Measurements from ENCODE around the gene C12orf43.

DNA sequence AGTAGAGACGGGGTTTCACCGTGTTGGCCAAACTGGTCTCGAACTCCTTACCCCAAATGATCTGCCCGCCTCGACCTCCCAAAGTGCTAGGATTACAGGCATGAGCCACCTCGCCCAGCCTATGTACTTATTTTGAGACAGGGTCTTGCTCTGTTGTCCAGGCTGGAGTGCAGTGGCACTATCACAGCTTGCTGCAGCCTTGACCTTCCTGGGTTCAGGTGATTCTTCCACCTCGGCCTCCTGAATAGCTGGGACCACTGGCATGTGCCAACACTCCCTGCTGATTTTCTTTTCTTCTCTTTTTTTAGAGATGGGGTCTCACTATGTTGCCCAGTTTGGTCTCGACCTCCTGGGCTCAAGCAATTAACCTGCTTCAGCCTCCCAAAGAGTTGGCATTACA lies 52.0 kb downstream of the C12orf43 start:
- TF ChIP-seq, protein P1, sequence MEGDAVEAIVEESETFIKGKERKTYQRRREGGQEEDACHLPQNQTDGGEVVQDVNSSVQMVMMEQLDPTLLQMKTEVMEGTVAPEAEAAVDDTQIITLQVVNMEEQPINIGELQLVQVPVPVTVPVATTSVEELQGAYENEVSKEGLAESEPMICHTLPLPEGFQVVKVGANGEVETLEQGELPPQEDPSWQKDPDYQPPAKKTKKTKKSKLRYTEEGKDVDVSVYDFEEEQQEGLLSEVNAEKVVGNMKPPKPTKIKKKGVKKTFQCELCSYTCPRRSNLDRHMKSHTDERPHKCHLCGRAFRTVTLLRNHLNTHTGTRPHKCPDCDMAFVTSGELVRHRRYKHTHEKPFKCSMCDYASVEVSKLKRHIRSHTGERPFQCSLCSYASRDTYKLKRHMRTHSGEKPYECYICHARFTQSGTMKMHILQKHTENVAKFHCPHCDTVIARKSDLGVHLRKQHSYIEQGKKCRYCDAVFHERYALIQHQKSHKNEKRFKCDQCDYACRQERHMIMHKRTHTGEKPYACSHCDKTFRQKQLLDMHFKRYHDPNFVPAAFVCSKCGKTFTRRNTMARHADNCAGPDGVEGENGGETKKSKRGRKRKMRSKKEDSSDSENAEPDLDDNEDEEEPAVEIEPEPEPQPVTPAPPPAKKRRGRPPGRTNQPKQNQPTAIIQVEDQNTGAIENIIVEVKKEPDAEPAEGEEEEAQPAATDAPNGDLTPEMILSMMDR (IDR thresholded peaks at IDR 0.05): no peak
- TF ChIP-seq EP300 (IDR thresholded peaks at IDR 0.05) (no peak), POLR2A (IDR thresholded peaks at IDR 0.05) (no peak), POLR2AphosphoS5 (IDR thresholded peaks at IDR 0.05) (no peak)
